Upper lobe of left lung (tissue), 6 donors: ENCODE results near the gene EIF3F. TPM values are rescaled to one million over a fixed set of nuclear protein-coding genes. Genes with fewer than 3 reads are reported as not detected.

Experiments
- ATAC-seq, 2 donors: fragments of 200-7000 bp; cut with Tn5 transposase; one replicate each; pipeline ENCODE4 v1.9.1; 2022; ENCODE audit warnings: mild to moderate bottlenecking in 2 of 2, moderate library complexity in 2 of 2; ENCODE audit not compliant: low FRiP score in 2 of 2
- DNase-seq, 2 donors: peaks; one replicate each; pipeline ENCODE4 v3.0.0-alpha.2; 2019 to 2020
- H3K27ac ChIP-seq, 4 donors: fragments of 200-600 bp; sonication (generic); one replicate each; pipeline ENCODE4 v1.5.1; 2016 to 2019
- H3K27me3 ChIP-seq, 4 donors: fragments of 200-600 bp; sonication (generic); one replicate each; pipeline ENCODE4 v1.5.1; 2017 to 2019
- H3K36me3 ChIP-seq, 4 donors: fragments of 200-600 bp; sonication (generic); one replicate each; pipeline ENCODE4 v1.5.1; 2016 to 2019
- H3K4me1 ChIP-seq, 4 donors: fragments of 200-600 bp; sonication (generic); one replicate each; pipeline ENCODE4 v1.5.1; 2018 to 2019
- H3K4me3 ChIP-seq, 4 donors: fragments of 200-600 bp; sonication (generic); one replicate each; pipeline ENCODE4 v1.5.1; 2017 to 2019; ENCODE audit warnings: mild to moderate bottlenecking in 2 of 4, moderate library complexity in 1 of 4
- H3K9me3 ChIP-seq, 4 donors: fragments of 200-600 bp; sonication (generic); one replicate each; pipeline ENCODE4 v1.5.1; 2018 to 2019
- EP300 ChIP-seq, 4 donors: sonication (generic); formaldehyde crosslinking; IDR thresholded peaks; one replicate each; pipeline ENCODE4 v1.5.1; 2017; ENCODE audit warnings: antibody characterized with exemption in 4 of 4, control low read depth in 2 of 4
- POLR2A ChIP-seq, 4 donors: fragments of 450-650 bp; IDR thresholded peaks; one replicate each; pipeline ENCODE4 v1.5.1; 2016 to 2017; ENCODE audit warnings: antibody characterized with exemption in 4 of 4, mild to moderate bottlenecking in 2 of 4
- POLR2AphosphoS5 ChIP-seq, 2 donors: sonication (generic); formaldehyde crosslinking; IDR thresholded peaks; one replicate each; pipeline ENCODE4 v1.5.1; 2017; ENCODE audit warnings: antibody characterized with exemption in 2 of 2
- WGBS, 2 donors: methylation state at CpG; one replicate each; pipeline ENCODE4 v1.1.5; 2017 to 2018; 5-methylcytosine and 5-hydroxymethylcytosine counted together
- total RNA-seq, 6 donors: library from RNA; depleted of rRNA in 4 of 6; stranded (reverse); fragments of >200 nt in 4 of 6; gene quantifications; one replicate each; pipeline versions ENCODE4 v1.1.0 to v1.2.1, GENCODE V29; 2016 to 2021
- TF ChIP-seq, protein P1 (sequence below), 6 experiments: fragments of 450-650 bp in 4 of 6; fragments of 200-600 bp in 2 of 6; sonication (generic) in 2 of 6; IDR thresholded peaks; one replicate each; pipeline ENCODE4 v1.5.1; 2016 to 2019; ENCODE audit warnings: antibody characterized with exemption in 6 of 6
- donor health status: DM: no; HTN: no; CAD: no; lungs with moderate emphysema.
- donor health status: DM: no; HTN: yes; CAD: no; lungs with severe emphysema.

Gene EIF3F
- total RNA-seq, 6 donors from 2014 or later, result 135 to 321 (median 235) TPM

DNA sequence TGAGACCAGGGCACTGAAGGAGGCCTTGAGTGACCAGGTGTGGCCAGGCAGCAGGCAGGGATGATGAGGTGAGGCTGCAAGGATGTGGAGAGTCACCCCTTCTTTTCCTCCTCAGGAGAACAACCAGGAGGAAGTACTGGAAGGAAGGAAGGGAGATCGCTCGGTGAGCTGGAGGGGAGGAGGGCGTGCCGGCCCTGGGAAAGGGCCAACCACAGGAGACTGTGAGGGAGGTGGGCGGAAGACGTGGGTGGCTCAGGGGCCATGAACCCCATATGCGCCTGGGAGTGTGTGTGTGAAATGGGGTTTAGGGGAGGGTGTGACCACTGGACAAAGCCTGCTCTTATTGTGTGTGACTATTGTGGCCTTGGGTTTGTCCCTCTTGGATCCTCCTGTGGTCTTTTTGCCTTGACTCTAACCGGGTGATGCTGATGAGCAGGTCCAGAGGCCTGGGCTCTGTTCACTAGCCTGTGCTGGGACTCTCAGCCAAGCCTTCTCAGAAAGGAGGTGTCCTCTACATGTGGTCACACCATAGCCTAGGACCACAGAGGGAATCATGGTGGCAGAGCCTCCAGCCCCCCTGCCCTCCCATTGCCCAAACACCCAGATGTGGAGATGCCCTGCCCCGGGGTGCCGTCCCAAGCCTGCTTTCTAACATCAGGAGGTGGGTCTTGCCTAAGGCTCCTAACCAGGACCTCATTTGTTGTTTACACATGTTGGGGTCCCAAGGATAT, 52.6 kb downstream of the EIF3F start:
- no peaks in the 10 kb centered on the region for H3K4me1 ChIP-seq
- H3K27me3 ChIP-seq, result no peaks in the 10 kb centered on the region
- H3K4me3 ChIP-seq, result no peak overlapping the region
- WGBS, 2 donors, result 69 to 73% methylated on average over 10 of the region's 10 CpGs
- ATAC-seq (no peak), DNase-seq (no peak)
- TF ChIP-seq, protein P1, sequence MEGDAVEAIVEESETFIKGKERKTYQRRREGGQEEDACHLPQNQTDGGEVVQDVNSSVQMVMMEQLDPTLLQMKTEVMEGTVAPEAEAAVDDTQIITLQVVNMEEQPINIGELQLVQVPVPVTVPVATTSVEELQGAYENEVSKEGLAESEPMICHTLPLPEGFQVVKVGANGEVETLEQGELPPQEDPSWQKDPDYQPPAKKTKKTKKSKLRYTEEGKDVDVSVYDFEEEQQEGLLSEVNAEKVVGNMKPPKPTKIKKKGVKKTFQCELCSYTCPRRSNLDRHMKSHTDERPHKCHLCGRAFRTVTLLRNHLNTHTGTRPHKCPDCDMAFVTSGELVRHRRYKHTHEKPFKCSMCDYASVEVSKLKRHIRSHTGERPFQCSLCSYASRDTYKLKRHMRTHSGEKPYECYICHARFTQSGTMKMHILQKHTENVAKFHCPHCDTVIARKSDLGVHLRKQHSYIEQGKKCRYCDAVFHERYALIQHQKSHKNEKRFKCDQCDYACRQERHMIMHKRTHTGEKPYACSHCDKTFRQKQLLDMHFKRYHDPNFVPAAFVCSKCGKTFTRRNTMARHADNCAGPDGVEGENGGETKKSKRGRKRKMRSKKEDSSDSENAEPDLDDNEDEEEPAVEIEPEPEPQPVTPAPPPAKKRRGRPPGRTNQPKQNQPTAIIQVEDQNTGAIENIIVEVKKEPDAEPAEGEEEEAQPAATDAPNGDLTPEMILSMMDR (IDR thresholded peaks at IDR 0.05), result no peak
- no peak for TF ChIP-seq EP300 (IDR thresholded peaks at IDR 0.05)
- TF ChIP-seq POLR2A (IDR thresholded peaks at IDR 0.05), result no peak
- no peak for TF ChIP-seq POLR2AphosphoS5 (IDR thresholded peaks at IDR 0.05)
- no peak overlapping the region for H3K27ac ChIP-seq
- H3K9me3 ChIP-seq, result no peaks in the 10 kb centered on the region
- no peaks in the 10 kb centered on the region for H3K36me3 ChIP-seq

DNA sequence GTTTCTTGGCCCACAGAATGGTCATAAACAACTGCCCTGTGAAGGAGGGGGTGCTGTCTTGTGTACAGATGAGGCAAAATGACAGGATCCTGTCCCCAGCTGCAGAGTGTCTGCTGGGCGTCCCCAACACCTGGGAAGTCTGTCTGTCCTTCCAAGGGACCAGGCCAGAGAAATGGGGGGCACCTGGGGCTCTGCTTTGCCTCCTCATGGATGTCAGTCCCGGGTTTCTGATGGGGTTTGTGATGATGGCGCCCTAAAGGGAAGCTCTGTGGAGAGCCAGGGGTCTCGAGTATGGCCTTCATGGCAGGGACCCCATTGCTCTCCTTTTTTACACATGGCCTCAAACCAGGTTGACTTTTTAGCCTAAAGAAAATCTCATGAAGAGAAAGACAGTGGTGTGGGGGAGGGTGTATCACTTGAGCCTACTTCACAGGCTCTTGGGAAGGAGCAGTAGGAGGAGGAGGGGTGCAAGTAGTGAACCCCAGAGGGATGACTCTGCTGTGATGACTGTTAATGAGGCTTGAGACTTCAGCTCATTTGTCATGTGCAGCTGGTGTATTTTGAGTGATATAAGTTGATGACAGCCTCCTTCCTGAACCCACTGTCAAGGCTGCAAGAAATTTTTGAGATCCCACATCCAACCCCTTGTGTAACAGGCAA, 53.3 kb downstream of the EIF3F start:
- TF ChIP-seq, protein P1 (IDR thresholded peaks at IDR 0.05), result no peak
- TF ChIP-seq POLR2A (IDR thresholded peaks at IDR 0.05), result no peak
- no peak for TF ChIP-seq POLR2AphosphoS5 (IDR thresholded peaks at IDR 0.05)
- TF ChIP-seq EP300 (IDR thresholded peaks at IDR 0.05), result no peak
- no peak for ATAC-seq
- 71 to 79% methylated on average over 3 to 4 of the region's 4 CpGs for WGBS, 2 donors
- Histone ChIP-seq H3K27ac (no peak overlapping the region), H3K27me3 (no peaks in the 10 kb centered on the region), H3K4me3 (no peak overlapping the region), H3K4me1 (no peaks in the 10 kb centered on the region), H3K9me3 (no peaks in the 10 kb centered on the region), H3K36me3 (no peaks in the 10 kb centered on the region)
- peak in 1 of 2 donors; percentile 13 for DNase-seq

DNA sequence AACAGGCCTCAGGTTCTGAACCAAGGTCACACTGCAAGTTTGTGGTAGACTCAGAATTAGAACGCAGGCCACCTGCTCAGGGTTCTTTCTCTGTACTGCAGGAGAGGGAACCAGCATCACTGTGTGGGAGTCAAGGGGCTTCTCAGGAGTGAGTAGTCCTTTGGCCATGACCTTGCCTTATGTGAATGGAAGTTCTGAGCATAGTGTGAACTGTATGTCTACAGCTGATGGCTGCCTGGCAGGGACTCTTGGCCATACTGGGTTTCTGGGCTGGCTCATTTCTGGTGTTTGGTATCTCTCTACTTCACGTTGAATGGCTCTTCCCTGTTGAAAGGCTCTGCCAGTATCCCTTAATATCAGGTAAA, 53.8 kb downstream of the EIF3F start:
- H3K36me3 ChIP-seq, result no peaks in the 10 kb centered on the region
- no peaks in the 10 kb centered on the region for H3K27me3 ChIP-seq
- no peak overlapping the region for H3K27ac ChIP-seq
- 92 to 93% methylated on average over 2 of the region's 2 CpGs for WGBS, 2 donors
- DNase-seq (no peak), ATAC-seq (no peak)
- no peak overlapping the region for H3K4me3 ChIP-seq
- TF ChIP-seq EP300 (IDR thresholded peaks at IDR 0.05), result no peak
- H3K4me1 ChIP-seq, result no peaks in the 10 kb centered on the region
- H3K9me3 ChIP-seq, result no peaks in the 10 kb centered on the region

DNA sequence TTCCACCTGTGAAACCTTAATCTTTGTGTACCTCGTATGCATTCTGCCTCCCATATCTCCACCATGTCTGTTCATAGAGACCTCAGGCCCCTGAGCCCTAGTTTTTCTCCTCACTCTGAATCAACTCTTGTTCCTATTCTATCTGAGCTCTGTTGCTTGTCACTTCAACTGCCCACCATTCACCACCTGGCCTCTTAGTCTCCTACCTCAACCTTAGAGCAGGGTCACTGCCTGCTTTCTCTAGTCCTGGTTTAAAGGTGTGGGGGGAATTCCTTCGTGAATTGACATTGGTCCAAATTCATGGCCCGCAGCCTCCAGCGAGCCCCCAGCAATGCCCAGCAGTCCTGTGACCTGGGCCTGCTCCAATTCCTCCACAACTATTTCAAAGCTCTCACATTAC, 54.4 kb downstream of the EIF3F start:
- Histone ChIP-seq H3K27me3 (no peaks in the 10 kb centered on the region), H3K27ac (no peak overlapping the region), H3K36me3 (no peaks in the 10 kb centered on the region), H3K4me1 (no peaks in the 10 kb centered on the region), H3K9me3 (no peaks in the 10 kb centered on the region), H3K4me3 (no peak overlapping the region)
- ATAC-seq, result no peak
- DNase-seq, result no peak
- TF ChIP-seq POLR2AphosphoS5 (IDR thresholded peaks at IDR 0.05), result no peak
- TF ChIP-seq, protein P1 (IDR thresholded peaks at IDR 0.05), result no peak
- no peak for TF ChIP-seq EP300 (IDR thresholded peaks at IDR 0.05)
- no peak for TF ChIP-seq POLR2A (IDR thresholded peaks at IDR 0.05)
- 85 to 92% methylated on average over 4 of the region's 4 CpGs for WGBS, 2 donors

DNA sequence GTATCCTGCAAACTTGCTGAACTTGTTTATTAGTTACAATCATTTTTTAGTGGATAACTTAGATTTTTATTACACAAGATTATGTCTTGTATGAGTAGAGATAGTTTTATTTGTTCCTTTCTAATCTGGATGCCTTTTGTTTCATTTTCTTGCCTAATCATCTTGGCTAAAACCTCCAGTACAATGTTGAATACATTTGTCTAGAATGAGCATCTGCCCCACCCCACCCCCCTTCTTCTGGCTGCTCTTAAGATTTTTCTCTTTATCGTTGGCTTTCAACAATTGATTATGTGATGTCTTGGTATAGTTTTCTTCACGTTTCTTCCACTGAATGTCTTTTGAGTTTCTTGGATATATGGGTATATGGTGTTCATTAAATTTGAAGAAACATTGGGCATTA, 56.6 kb downstream of the EIF3F start:
- TF ChIP-seq POLR2A (IDR thresholded peaks at IDR 0.05) (no peak), EP300 (IDR thresholded peaks at IDR 0.05) (no peak), POLR2AphosphoS5 (IDR thresholded peaks at IDR 0.05) (no peak)
- TF ChIP-seq, protein P1 (IDR thresholded peaks at IDR 0.05), result no peak
- 59 to 65% methylated on average over 2 of the region's 2 CpGs for WGBS, 2 donors
- ATAC-seq, result no peak

More for the DNA sequence above, 56.6 kb downstream of the EIF3F start:
- Histone ChIP-seq H3K4me3 (no peak overlapping the region), H3K9me3 (no peaks in the 10 kb centered on the region), H3K27ac (no peak overlapping the region), H3K36me3 (no peaks in the 10 kb centered on the region), H3K4me1 (no peaks in the 10 kb centered on the region), H3K27me3 (no peaks in the 10 kb centered on the region)
- no peak for DNase-seq
